ENCODE results near the gene ANKS3. TPM values are rescaled to one million over a fixed set of nuclear protein-coding genes. Genes with fewer than 3 reads are reported as not detected.
A peak's percentile ranks its signal among the peaks of the same experiment; 100 is the strongest.

The ANKS3 gene
- polyA plus RNA-seq, 3 donors: 0.59 to 13.7 (median 0.95) TPM

- Mint-ChIP-seq H3K4me1 (peaks cover 50% of the 10 kb centered on the region), H3K36me3 (peaks cover 29 to 79% of the 10 kb centered on the region in 2 donors), H3K27ac (peak overlapping the region; percentile 90 to 98 (median 95)), H3K4me3 (peak overlapping the region; percentile 73 to 81), H3K27me3 (ENCODE audit: low read depth in 3 of 3) (no peaks in the 10 kb centered on the region), H3K9me3 (peaks cover 0 to 2% (median 0%) of the 10 kb centered on the region in 7 donors)
- peak overlapping the region; percentile 6 to 77 (median 47) for H3K4me3 ChIP-seq (replicated peaks in 1 of 3; ENCODE audit: low read depth in 2 of 3, low read length in 3 of 3)
- H3K4me2 ChIP-seq (replicated peaks; ENCODE audit: extremely low read depth, low read length, poor library complexity, severe bottlenecking): peak overlapping the region; percentile 80
- H4K20me1 ChIP-seq (ENCODE audit: insufficient read depth, low read length): peaks cover 13% of the 10 kb centered on the region
- no peak for DNase-seq
- H3K36me3 ChIP-seq (replicated peaks in 1 of 2; ENCODE audit: control insufficient read depth in 1 of 2, insufficient read depth in 2 of 2, low read length in 2 of 2): peaks cover 46 to 55% of the 10 kb centered on the region in 2 donors
- peak overlapping the region; percentile 66 for H2AFZ ChIP-seq (ENCODE audit: insufficient read depth, low read depth, low read length, poor library complexity, severe bottlenecking)
- WGBS (ENCODE audit: insufficient coverage): 69% methylated on average over 10 of the region's 20 CpGs
- peaks cover 42% of the 10 kb centered on the region for H3K79me2 ChIP-seq (ENCODE audit: insufficient read depth, low read length)
- peak overlapping the region; percentile 72 for H3K9ac ChIP-seq (ENCODE audit: insufficient read depth, low read length, poor library complexity, severe bottlenecking)
- intact Hi-C loops (cut with micrococcal nuclease): no loop called here
- H3K4me1 ChIP-seq (ENCODE audit: control insufficient read depth in 1 of 2, insufficient read depth in 2 of 2, low read length in 2 of 2): peaks cover 46 to 48% of the 10 kb centered on the region in 2 donors
- no peak for TF ChIP-seq CTCF (IDR thresholded peaks at IDR 0.05)
- peak overlapping the region; percentile 94 for H3K27ac ChIP-seq (ENCODE audit: low read depth in 1 of 2, low read length in 2 of 2)
- no peaks in the 10 kb centered on the region for H3K27me3 ChIP-seq (ENCODE audit: control insufficient read depth in 2 of 2, insufficient read depth in 2 of 2, low read length in 2 of 2)
- H3K9me3 ChIP-seq (replicated peaks in 1 of 2; ENCODE audit: control insufficient read depth in 1 of 2, insufficient read depth in 1 of 2, low read length in 2 of 2): no peaks in the 10 kb centered on the region
These were observed 54.8 kb downstream of the ANKS3 start for GRCh38 chr16:4679156-4679849.

GRCh38 chr16:4678596-4678995 is 55.5 kb downstream of the ANKS3 start:
- 86% methylated on average over 4 of the region's 6 CpGs for WGBS (ENCODE audit: insufficient coverage)
- Histone ChIP-seq H3K4me2 (replicated peaks; ENCODE audit: extremely low read depth, low read length, poor library complexity, severe bottlenecking) (peak overlapping the region; percentile 80), H3K27ac (ENCODE audit: low read depth in 1 of 2, low read length in 2 of 2) (peak overlapping the region; percentile 94), H3K27me3 (ENCODE audit: control insufficient read depth in 2 of 2, insufficient read depth in 2 of 2, low read length in 2 of 2) (no peaks in the 10 kb centered on the region), H3K36me3 (replicated peaks in 1 of 2; ENCODE audit: control insufficient read depth in 1 of 2, insufficient read depth in 2 of 2, low read length in 2 of 2) (peaks cover 41 to 51% of the 10 kb centered on the region in 2 donors), H3K9ac (ENCODE audit: insufficient read depth, low read length, poor library complexity, severe bottlenecking) (no peak overlapping the region), H3K9me3 (replicated peaks in 1 of 2; ENCODE audit: control insufficient read depth in 1 of 2, insufficient read depth in 1 of 2, low read length in 2 of 2) (no peaks in the 10 kb centered on the region), H3K4me1 (ENCODE audit: control insufficient read depth in 1 of 2, insufficient read depth in 2 of 2, low read length in 2 of 2) (peaks cover 46 to 48% of the 10 kb centered on the region in 2 donors), H3K79me2 (ENCODE audit: insufficient read depth, low read length) (peaks cover 42% of the 10 kb centered on the region), H4K20me1 (ENCODE audit: insufficient read depth, low read length) (peaks cover 12% of the 10 kb centered on the region), H3K4me3 (replicated peaks in 1 of 3; ENCODE audit: low read depth in 2 of 3, low read length in 3 of 3) (no peak overlapping the region), H2AFZ (ENCODE audit: insufficient read depth, low read depth, low read length, poor library complexity, severe bottlenecking) (no peak overlapping the region)
- Mint-ChIP-seq H3K27me3 (ENCODE audit: low read depth in 3 of 3) (no peaks in the 10 kb centered on the region), H3K4me1 (peaks cover 50% of the 10 kb centered on the region), H3K9me3 (peaks cover 0 to 2% (median 0%) of the 10 kb centered on the region in 7 donors), H3K4me3 (no peak overlapping the region), H3K36me3 (peaks cover 27 to 78% of the 10 kb centered on the region in 2 donors), H3K27ac (peak overlapping the region; percentile 90 to 98 (median 95))
- DNase-seq: no peak
- intact Hi-C loops (cut with micrococcal nuclease): no loop called here
- no peak for TF ChIP-seq CTCF (IDR thresholded peaks at IDR 0.05)
